Measurements from ENCODE around the gene ENKD1. TPM values are rescaled to one million over a fixed set of nuclear protein-coding genes. Genes with fewer than 3 reads are reported as not detected.

The ENKD1 gene
- polyA plus RNA-seq, 1 donor = 8.7 TPM

DNA sequence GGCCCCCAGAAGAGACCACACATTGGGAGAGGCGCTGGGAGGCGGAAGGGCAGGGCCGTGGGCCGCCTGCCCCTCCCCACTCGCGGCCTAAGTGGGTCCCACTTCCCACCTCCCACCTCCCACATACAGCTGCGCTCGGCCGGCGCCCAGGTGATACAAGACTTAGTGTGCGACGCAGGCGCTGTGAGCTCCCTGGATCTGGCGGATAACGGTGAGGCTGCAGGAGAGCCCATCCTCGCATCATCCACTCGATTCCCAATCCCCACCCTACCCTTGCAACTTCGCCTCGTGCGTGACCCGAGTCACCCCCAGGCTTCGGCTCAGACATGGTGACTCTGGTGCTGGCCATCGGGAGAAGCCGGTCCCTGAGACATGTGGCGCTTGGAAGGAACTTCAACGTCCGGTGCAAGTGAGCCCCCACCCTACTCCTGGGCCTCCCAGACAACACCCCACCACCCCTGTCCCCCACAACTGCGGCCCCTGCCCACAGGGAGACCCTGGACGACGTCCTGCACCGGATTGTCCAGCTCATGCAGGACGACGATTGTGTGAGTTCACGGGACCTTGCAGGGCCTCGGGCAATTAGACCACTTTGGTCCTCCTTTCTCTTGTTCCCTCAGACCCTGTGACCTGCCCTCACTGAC is 17.7 kb downstream of the ENKD1 start:
- no peak for DNase-seq

DNA sequence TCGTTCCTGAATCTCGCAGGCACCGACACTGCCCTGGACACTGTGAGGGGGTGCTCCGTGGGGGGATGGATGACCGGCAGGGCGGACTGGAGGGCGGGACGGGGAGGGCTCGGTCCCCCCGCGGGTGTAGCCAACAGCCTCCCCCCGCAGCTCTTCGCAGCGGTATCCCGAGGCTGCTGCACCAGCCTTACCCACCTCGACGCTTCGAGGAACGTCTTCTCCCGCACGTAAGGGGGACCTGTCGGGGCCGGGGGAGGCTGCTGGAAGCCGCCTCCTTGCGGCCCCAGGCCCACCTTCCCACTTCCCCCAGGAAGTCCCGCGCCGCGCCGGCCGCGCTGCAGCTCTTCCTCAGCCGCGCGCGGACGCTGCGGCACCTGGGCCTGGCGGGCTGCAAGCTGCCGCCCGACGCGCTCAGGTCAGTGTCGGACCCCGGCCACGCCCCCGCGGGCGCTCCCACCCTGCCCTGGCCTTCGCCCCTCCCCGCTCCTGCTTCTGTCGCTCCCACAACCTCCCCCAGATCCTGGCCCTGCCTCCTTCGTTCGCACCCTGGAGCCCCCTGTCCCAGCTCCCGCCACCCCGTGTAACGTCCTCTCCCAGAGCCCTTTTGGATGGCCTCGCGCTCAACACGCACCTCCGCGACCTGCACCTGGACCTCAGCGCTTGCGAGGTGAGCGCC is 18.3 kb downstream of the ENKD1 start:
- DNase-seq = no peak

DNA sequence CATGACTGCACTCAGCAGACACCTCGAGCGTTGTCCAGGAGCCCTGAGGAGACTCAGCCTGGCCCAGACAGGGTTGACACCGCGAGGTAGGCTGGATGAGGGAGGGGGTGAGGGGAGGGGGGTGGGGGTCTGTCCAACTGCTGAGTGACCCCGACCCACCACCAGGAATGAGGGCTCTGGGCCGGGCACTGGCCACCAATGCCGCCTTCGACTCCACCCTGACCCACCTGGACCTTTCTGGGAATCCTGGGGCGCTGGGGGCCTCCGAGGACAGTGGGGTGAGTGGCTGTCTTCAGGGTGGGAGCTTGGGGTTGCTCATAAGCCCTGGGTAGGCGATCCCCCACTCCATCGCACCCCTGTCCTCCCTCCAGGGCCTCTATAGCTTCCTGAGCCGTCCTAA is 18.9 kb downstream of the ENKD1 start:
- DNase-seq = no peak

DNA sequence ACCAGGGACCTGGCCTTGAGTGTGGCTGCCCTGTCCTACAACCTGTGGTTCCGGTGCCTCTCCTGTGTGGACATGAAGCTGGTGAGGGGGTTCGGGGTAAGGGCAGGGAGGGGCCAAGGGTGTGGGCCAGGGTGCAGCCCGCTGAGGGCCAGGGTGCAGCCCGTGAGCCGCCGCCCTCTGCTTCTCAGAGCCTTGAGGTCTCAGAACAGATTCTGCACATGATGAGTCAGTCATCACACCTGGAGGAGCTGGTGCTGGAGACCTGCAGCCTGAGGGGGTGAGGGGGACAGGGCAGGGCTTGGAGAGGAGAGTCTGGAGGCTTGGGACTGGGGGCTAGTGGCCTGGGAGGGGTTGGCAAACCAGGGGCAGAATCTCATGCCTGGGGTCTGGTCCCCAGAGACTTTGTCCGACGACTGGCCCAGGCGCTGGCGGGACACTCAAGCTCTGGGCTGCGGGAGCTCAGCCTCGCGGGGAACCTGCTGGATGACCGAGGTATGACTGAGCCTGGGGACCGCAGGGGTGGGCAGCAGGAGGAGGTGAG is 19.4 kb downstream of the ENKD1 start:
- DNase-seq = no peak

DNA sequence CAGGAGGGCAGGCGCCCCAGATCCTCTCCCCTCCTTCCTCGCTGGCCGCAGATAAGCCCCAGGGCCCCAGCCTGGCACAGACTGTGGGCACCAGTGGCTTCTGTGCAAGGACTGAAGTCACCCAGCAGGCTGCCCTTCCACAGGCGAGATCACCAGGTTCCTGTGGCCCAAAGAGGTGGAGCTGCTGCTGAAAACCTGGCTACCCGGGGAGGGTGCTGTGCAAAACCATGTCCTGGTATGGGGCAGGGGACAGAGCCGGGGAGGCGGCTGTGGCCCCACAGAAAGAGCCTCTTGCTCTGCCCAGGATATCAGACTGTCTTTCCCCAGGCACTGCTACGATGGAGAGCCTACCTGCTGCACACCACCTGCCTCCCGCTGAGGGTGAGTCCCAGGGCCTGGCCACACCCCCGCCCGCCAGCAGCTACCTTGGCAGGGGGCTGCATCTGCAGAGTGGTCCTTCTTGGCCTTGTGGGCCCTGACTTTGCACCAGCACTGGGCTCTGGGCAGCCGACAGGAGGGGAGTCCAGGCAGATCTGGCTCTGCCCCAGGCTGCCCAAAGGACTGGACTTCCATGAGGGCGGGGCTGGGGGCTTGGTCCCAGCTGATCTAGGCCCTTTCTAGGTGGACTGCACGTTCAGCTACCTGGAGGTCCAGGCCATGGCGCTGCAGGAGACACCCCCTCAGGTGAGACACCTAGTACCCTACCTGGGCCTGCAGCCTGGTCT is 21.0 kb downstream of the ENKD1 start:
- no peak for DNase-seq

DNA sequence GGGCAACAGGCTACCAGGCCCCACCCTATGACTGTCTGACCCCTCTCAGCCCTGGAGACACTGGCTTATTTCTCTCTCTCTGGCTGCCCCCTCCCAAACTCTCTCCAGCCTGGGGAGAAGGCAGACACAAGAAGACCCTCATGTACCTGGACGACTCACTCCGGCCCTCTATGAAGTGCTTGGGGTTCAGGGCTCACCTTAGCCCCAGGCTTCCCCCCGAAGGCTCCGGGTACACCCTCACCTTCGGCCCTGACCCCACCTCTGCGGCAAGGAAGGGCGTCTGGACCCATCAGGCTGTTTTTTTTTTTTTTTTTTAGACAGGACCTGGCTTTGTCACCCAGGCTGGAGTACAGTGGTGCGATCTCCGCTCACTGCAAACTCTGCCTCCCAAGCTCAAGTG is 22.5 kb downstream of the ENKD1 start:
- no peak for DNase-seq

DNA sequence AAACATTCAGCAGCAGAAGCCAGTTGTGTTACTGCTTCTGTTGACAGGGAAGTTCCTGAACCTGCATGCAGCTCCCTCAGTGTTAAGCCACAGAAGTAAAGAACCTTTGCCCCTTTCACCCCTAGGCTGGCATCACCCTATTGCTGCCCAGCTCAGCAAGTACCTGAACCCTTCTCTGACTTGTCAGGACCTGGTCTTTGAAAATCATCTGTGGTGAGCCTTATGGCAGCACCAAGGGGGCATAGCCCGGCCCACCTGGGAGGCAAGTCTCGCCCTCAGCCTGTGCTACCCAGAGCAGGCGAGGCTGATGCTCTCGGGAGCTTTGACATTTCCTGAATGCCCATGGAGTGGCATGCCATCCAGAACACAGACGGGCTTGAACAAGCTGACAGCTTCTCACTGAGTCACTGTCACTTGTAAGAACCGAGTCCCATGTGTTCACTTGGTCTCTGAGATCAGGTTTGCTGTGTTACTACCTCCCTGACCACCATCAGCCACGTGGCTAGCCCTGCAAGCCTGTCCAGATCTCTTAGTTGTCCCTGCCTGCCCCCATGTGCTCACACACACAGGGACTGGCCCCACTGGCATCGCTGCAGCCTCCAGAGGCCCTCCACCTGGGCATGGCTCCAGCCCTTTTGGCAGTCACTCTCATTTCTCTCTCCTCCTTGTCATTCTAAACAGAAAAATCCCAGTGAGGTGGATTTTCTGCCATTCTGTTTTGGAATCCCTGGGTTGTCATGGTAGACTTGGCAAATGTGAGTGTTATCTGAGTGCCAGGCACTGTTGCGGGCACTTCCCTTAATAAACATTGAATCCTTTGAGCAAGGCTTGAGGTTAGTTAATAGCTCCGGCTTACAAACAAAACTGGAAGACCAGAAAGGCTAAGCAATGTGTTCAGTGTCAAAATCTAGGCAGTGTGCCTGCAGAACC is 24.5 kb downstream of the ENKD1 start:
- no peak for DNase-seq

DNA sequence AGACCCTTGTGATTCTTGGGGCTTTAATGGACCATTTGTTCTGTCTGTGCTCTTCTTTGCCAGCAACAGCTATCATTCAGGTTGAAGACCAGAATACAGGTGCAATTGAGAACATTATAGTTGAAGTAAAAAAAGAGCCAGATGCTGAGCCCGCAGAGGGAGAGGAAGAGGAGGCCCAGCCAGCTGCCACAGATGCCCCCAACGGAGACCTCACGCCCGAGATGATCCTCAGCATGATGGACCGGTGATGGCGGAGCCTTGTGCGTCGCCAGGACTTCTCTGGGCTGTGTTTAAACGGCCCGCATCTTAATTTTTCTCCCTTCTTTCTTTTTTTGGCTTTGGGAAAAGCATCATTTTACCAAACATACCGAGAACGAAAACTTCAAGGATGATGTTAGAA is 28.9 kb downstream of the ENKD1 start:
- no peak for DNase-seq

DNA sequence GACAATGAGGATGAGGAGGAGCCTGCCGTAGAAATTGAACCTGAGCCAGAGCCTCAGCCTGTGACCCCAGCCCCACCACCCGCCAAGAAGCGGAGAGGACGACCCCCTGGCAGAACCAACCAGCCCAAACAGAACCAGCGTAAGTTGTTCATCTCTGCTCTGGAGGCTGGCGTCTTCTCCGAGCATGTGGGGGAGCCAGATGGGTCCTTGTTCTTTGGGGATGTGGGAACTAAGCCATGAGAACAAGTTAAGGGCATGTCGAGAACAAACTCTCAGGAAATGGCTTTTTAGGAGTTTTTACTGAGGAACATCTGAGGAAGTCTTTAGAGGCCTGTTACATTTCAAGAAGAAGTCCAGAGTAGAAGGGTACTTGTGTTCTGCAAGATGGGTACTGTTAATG is 29.8 kb downstream of the ENKD1 start:
- no peak for DNase-seq

DNA sequence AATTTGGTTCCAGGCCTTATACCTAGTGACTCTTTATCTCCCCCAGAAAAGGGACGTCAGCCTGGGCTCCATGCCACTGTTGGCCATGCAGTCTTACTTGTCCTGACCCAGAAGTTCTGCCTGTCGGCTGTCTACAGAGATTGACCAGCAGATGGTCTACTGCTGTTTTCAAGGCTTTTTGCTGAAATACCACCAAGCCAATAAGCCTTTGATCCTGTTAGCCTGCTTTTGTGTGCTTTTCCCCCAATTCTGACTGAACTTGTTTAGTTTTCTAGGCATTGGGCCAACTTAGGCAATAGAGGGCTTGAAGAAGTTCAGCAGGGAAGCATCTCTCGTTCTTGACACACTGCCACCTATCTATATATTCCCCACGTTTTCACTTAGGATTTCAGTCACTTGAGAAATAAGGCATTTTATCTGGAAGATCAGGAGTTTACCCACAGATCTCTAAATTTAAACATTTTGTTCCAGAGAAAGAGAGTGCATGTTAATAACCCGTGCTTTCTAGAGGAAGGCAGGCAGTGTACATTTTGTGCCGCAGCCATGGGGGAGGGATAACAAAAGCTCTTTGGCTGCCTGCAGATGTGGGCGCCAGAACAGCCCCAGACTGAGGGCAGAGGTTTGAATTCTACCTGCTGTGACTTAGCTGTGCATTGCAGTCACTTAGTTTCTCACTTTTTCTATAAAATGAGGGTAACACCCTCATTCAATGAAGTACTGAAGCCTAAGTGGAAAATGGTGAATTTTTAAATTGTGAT is 34.0 kb downstream of the ENKD1 start:
- DNase-seq = no peak

DNA sequence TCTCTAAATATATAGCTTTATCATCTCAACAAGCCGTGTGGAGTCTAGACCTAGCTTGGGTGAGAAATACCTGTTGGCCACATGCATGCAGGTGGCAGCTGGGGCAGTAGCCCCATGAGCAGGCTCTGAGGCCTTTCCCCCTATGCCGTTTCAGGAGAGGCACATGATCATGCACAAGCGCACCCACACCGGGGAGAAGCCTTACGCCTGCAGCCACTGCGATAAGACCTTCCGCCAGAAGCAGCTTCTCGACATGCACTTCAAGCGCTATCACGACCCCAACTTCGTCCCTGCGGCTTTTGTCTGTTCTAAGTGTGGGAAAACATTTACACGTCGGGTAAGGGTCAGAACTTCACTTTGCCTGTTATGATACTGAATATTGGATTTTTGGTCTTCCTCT is 38.3 kb downstream of the ENKD1 start:
- no peak for DNase-seq

DNA sequence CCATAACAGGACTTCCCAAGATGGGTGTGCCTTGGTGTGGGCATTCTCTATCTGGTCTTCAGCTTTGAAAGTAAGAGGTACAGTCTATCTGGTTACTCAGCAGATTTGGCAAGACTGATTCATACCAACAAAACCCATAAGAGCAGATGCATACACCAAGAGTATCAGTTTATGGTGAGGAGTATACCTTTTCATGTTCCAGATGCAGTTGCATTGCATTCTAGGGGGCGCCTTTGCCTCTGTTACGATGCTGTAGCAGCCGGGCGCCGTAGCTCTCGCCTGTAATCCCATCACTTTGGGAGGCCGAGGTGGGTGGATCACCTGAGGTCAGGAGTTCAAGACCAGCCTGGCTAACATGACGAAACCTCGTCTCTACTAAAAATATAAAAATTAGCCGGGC is 52.7 kb downstream of the ENKD1 start:
- no peak for DNase-seq

Other genes with a start within 250 kb of the ENKD1 start
- 12.5 TPM for gene HSD11B2, start 235.6 kb downstream of the ENKD1 start, polyA plus RNA-seq (ENCODE audit: insufficient read length)
- gene ATP6V0D1, start 185.6 kb downstream of the ENKD1 start, polyA plus RNA-seq (ENCODE audit: insufficient read length) = 71.6 TPM
- not detected for gene AGRP, start 183.2 kb downstream of the ENKD1 start, polyA plus RNA-seq (ENCODE audit: insufficient read length)
- 64.8 TPM for gene RIPOR1, start 137.9 kb downstream of the ENKD1 start, polyA plus RNA-seq (ENCODE audit: insufficient read length)
- 43.9 TPM for gene CTCF, start 104.2 kb downstream of the ENKD1 start, polyA plus RNA-seq (ENCODE audit: insufficient read length)
- 0.81 TPM for gene CARMIL2, start 21.6 kb downstream of the ENKD1 start, polyA plus RNA-seq (ENCODE audit: insufficient read length)
- gene ACD, start 6.5 kb downstream of the ENKD1 start, polyA plus RNA-seq (ENCODE audit: insufficient read length) = 17.4 TPM
- gene PARD6A, start 5.8 kb downstream of the ENKD1 start, polyA plus RNA-seq (ENCODE audit: insufficient read length) = 0.89 TPM
- gene C16orf86, start 64 bp upstream of the ENKD1 start, polyA plus RNA-seq (ENCODE audit: insufficient read length) = 2.6 TPM
- gene GFOD2, start 52.6 kb upstream of the ENKD1 start, polyA plus RNA-seq (ENCODE audit: insufficient read length) = 15.8 TPM
- 28.8 TPM for gene RANBP10, start 139.8 kb upstream of the ENKD1 start, polyA plus RNA-seq (ENCODE audit: insufficient read length)
- 2.0 TPM for gene TSNAXIP1, start 140.1 kb upstream of the ENKD1 start, polyA plus RNA-seq (ENCODE audit: insufficient read length)
- gene THAP11, start 175.6 kb upstream of the ENKD1 start, polyA plus RNA-seq (ENCODE audit: insufficient read length) = 27.0 TPM
- 127 TPM for gene NUTF2, start 180.2 kb upstream of the ENKD1 start, polyA plus RNA-seq (ENCODE audit: insufficient read length)
- 36.6 TPM for gene CENPT, start 180.9 kb upstream of the ENKD1 start, polyA plus RNA-seq (ENCODE audit: insufficient read length)
- 126 TPM for gene EDC4, start 206.3 kb upstream of the ENKD1 start, polyA plus RNA-seq (ENCODE audit: insufficient read length)
- 1.6 TPM for gene NRN1L, start 218.1 kb upstream of the ENKD1 start, polyA plus RNA-seq (ENCODE audit: insufficient read length)
- 23.0 TPM for gene PSKH1, start 226.5 kb upstream of the ENKD1 start, polyA plus RNA-seq (ENCODE audit: insufficient read length)